ENCODE data around the gene PSENEN.

The PSENEN gene

GRCh38 chr19:35754370-35755130 is 9.1 kb downstream of the PSENEN start:
- TF ChIP-seq CTCF (conservative IDR thresholded peaks at IDR 0.05; ENCODE audit: low read length) (no peak), EZH2phosphoT487 (IDR thresholded peaks at IDR 0.05; ENCODE audit: borderline replicate concordance) (no peak)
- Histone ChIP-seq H3K4me3 (ENCODE audit: low read length, poor library complexity, severe bottlenecking) (no peak overlapping the region), H2AFZ (ENCODE audit: low read length) (no peak overlapping the region)

GRCh38 chr19:35755131-35755549 is 9.7 kb downstream of the PSENEN start:
- H2AFZ ChIP-seq (ENCODE audit: low read length): no peak overlapping the region
- H3K9me2 ChIP-seq (replicated peaks; ENCODE audit: low read depth, low read length): no peaks in the 10 kb centered on the region
- no peaks in the 10 kb centered on the region for H3K27me3 ChIP-seq (ENCODE audit: insufficient read depth, low read length, poor library complexity, severe bottlenecking)
- no peak overlapping the region for H3K9ac ChIP-seq (ENCODE audit: low read depth, low read length, poor library complexity, severe bottlenecking)
- H3K4me3 ChIP-seq (ENCODE audit: low read length, poor library complexity, severe bottlenecking): no peak overlapping the region
- H3F3A ChIP-seq (ENCODE audit: low read depth): no peaks in the 10 kb centered on the region
- no peaks in the 10 kb centered on the region; the same call in 1 of the 2 replicates for H3K36me3 ChIP-seq (ENCODE audit: insufficient read depth, low read length)
- H3K79me2 ChIP-seq (ENCODE audit: insufficient read depth, low read length): peaks cover 14% of the 10 kb centered on the region; the same call in 1 of the 2 replicates
- H4K20me1 ChIP-seq (ENCODE audit: insufficient read depth, low read length, poor library complexity, severe bottlenecking): no peaks in the 10 kb centered on the region
- no peak overlapping the region for H3K4me2 ChIP-seq (ENCODE audit: low read depth, low read length, poor library complexity, severe bottlenecking)
- H3K4me1 ChIP-seq (ENCODE audit: insufficient read depth, low read length, poor library complexity, severe bottlenecking): peaks cover 15% of the 10 kb centered on the region
- no peaks in the 10 kb centered on the region for H3K9me3 ChIP-seq (ENCODE audit: insufficient read depth, low read depth, low read length)
- TF ChIP-seq EZH2phosphoT487 (IDR thresholded peaks at IDR 0.05; ENCODE audit: borderline replicate concordance): no peak
- no peak for TF ChIP-seq CTCF (conservative IDR thresholded peaks at IDR 0.05; ENCODE audit: low read length)

More at GRCh38 chr19:35754370-35755130, 9.1 kb downstream of the PSENEN start:
- peaks cover 15% of the 10 kb centered on the region; the same call in 1 of the 2 replicates for H3K79me2 ChIP-seq (ENCODE audit: insufficient read depth, low read length)
- no peaks in the 10 kb centered on the region for H3K27me3 ChIP-seq (ENCODE audit: insufficient read depth, low read length, poor library complexity, severe bottlenecking)
- H3K9me3 ChIP-seq (ENCODE audit: insufficient read depth, low read depth, low read length): no peaks in the 10 kb centered on the region
- no peaks in the 10 kb centered on the region for H4K20me1 ChIP-seq (ENCODE audit: insufficient read depth, low read length, poor library complexity, severe bottlenecking)
- H3K9me2 ChIP-seq (replicated peaks; ENCODE audit: low read depth, low read length): no peaks in the 10 kb centered on the region
- no peak overlapping the region for H3K4me2 ChIP-seq (ENCODE audit: low read depth, low read length, poor library complexity, severe bottlenecking)
- H3K9ac ChIP-seq (ENCODE audit: low read depth, low read length, poor library complexity, severe bottlenecking): no peak overlapping the region
- no peaks in the 10 kb centered on the region for H3F3A ChIP-seq (ENCODE audit: low read depth)
- peaks cover 18% of the 10 kb centered on the region for H3K4me1 ChIP-seq (ENCODE audit: insufficient read depth, low read length, poor library complexity, severe bottlenecking)
- H3K36me3 ChIP-seq (ENCODE audit: insufficient read depth, low read length): no peaks in the 10 kb centered on the region; the same call in 1 of the 2 replicates

GRCh38 chr19:35755550-35756376 is 10.3 kb downstream of the PSENEN start:
- Histone ChIP-seq H3K9ac (ENCODE audit: low read depth, low read length, poor library complexity, severe bottlenecking) (no peak overlapping the region), H3K4me2 (ENCODE audit: low read depth, low read length, poor library complexity, severe bottlenecking) (no peak overlapping the region), H3K36me3 (ENCODE audit: insufficient read depth, low read length) (no peaks in the 10 kb centered on the region; the same call in 1 of the 2 replicates), H3F3A (ENCODE audit: low read depth) (no peaks in the 10 kb centered on the region), H3K9me3 (ENCODE audit: insufficient read depth, low read depth, low read length) (no peaks in the 10 kb centered on the region), H3K27me3 (ENCODE audit: insufficient read depth, low read length, poor library complexity, severe bottlenecking) (no peaks in the 10 kb centered on the region), H4K20me1 (ENCODE audit: insufficient read depth, low read length, poor library complexity, severe bottlenecking) (no peaks in the 10 kb centered on the region), H3K4me1 (ENCODE audit: insufficient read depth, low read length, poor library complexity, severe bottlenecking) (peaks cover 13% of the 10 kb centered on the region), H3K4me3 (ENCODE audit: low read length, poor library complexity, severe bottlenecking) (no peak overlapping the region), H2AFZ (ENCODE audit: low read length) (no peak overlapping the region), H3K79me2 (ENCODE audit: insufficient read depth, low read length) (peaks cover 13% of the 10 kb centered on the region; the same call in 1 of the 2 replicates), H3K9me2 (replicated peaks; ENCODE audit: low read depth, low read length) (no peaks in the 10 kb centered on the region)
- no peak for TF ChIP-seq EZH2phosphoT487 (IDR thresholded peaks at IDR 0.05; ENCODE audit: borderline replicate concordance)

Data from Loucy (cell line).